C4-2B (cell line): ENCODE results near the gene TIGD3.
A peak's percentile ranks its signal among the peaks of the same experiment; 100 is the strongest.

Experiments
- H3K27ac ChIP-seq: fragments of 450-650 bp; 2 replicates; pipeline ENCODE4 v1.5.1; 2017
- CTCF ChIP-seq: fragments of 450-650 bp; conservative IDR thresholded peaks from 2 replicates; pipeline ENCODE4 v1.5.1; 2017; ENCODE audit warnings: mild to moderate bottlenecking
- ZFX ChIP-seq: fragments of 450-650 bp; IDR thresholded peaks from 2 replicates; pipeline ENCODE4 v1.6.1; 2017

TIGD3 gene

GRCh38 chr11:65351511-65351910 lies 3.0 kb upstream of the TIGD3 start:
- TF ChIP-seq CTCF, result no peak
- no peak for TF ChIP-seq ZFX

GRCh38 chr11:65352783-65353182 lies 1.8 kb upstream of the TIGD3 start:
- no peak overlapping the region for H3K27ac ChIP-seq
- TF ChIP-seq ZFX, result no peak
- TF ChIP-seq CTCF, result no peak; the same call in 1 of the 2 replicates

More at GRCh38 chr11:65351511-65351910, 3.0 kb upstream of the TIGD3 start:
- no peak overlapping the region for H3K27ac ChIP-seq

- TF ChIP-seq CTCF, result no peak
- TF ChIP-seq ZFX, result no peak
- peak overlapping the region; percentile 64 for H3K27ac ChIP-seq
Observed at GRCh38 chr11:65353376-65353775, 1.2 kb upstream of the TIGD3 start.

GRCh38 chr11:65353900-65354264 lies 669 bp upstream of the TIGD3 start:
- no peak for TF ChIP-seq CTCF
- TF ChIP-seq ZFX, result no peak
- H3K27ac ChIP-seq, result peak overlapping the region; percentile 64

- H3K27ac ChIP-seq, result peak overlapping the region; percentile 64
Observed at GRCh38 chr11:65355013-65355775, 643 bp downstream of the TIGD3 start.

GRCh38 chr11:65355776-65356393 lies 1.3 kb downstream of the TIGD3 start:
- H3K27ac ChIP-seq, result no peak overlapping the region
- TF ChIP-seq CTCF (no peak), ZFX (no peak)

More at GRCh38 chr11:65355013-65355775, 643 bp downstream of the TIGD3 start:
- no peak for TF ChIP-seq ZFX
- TF ChIP-seq CTCF, result no peak

GRCh38 chr11:65356394-65356972 lies 1.9 kb downstream of the TIGD3 start:
- TF ChIP-seq CTCF (no peak), ZFX (no peak)
- H3K27ac ChIP-seq, result no peak overlapping the region
